ENCODE data around the gene PRKAG2. TPM values are rescaled to one million over a fixed set of nuclear protein-coding genes. Genes with fewer than 3 reads are reported as not detected.
A peak's percentile ranks its signal among the peaks of the same experiment; 100 is the strongest.
"Not testable (repeated sequence)": the region's sequence is repeated elsewhere in the genome, so short reads cannot be mapped to it uniquely, and the experiment has no call there.

The PRKAG2 gene
- polyA plus RNA-seq, 3 donors, result 29.2 to 59.8 (median 30.9) TPM

GRCh38 chr7:151843181-151843580, 33.7 kb downstream of the PRKAG2 start:
- no peak overlapping the region for H2AFZ ChIP-seq (ENCODE audit: insufficient read depth, low read depth, low read length, poor library complexity, severe bottlenecking)
- Mint-ChIP-seq H3K4me1 (peaks cover 65% of the 10 kb centered on the region), H3K36me3 (peaks cover 35 to 38% of the 10 kb centered on the region in 2 donors), H3K4me3 (no peak overlapping the region), H3K27ac (peak overlapping the region in 6 of 7 donors; percentile 94 to 99 (median 98)), H3K9me3 (peaks cover 0 to 2% (median 0%) of the 10 kb centered on the region in 7 donors), H3K27me3 (ENCODE audit: low read depth in 3 of 3) (no peaks in the 10 kb centered on the region)
- peaks cover 67 to 68% of the 10 kb centered on the region in 2 donors for H3K4me1 ChIP-seq (ENCODE audit: control insufficient read depth in 1 of 2, insufficient read depth in 2 of 2, low read length in 2 of 2)
- H3K36me3 ChIP-seq (replicated peaks in 1 of 2; ENCODE audit: control insufficient read depth in 1 of 2, insufficient read depth in 2 of 2, low read length in 2 of 2), result peaks cover 0 to 17% of the 10 kb centered on the region in 2 donors
- H3K27me3 ChIP-seq (ENCODE audit: control insufficient read depth in 2 of 2, insufficient read depth in 2 of 2, low read length in 2 of 2), result no peaks in the 10 kb centered on the region
- no peak overlapping the region for H3K4me2 ChIP-seq (replicated peaks; ENCODE audit: extremely low read depth, low read length, poor library complexity, severe bottlenecking)
- WGBS (ENCODE audit: insufficient coverage), result 54% methylated on average over 3 of the region's 5 CpGs
- no peak overlapping the region for H3K4me3 ChIP-seq (replicated peaks in 1 of 3; ENCODE audit: low read depth in 2 of 3, low read length in 3 of 3)
- DNase-seq, result no peak
- no peaks in the 10 kb centered on the region for H3K9me3 ChIP-seq (replicated peaks in 1 of 2; ENCODE audit: control insufficient read depth in 1 of 2, insufficient read depth in 1 of 2, low read length in 2 of 2)
- peaks cover 31% of the 10 kb centered on the region for H4K20me1 ChIP-seq (ENCODE audit: insufficient read depth, low read length)
- H3K27ac ChIP-seq (ENCODE audit: low read depth in 1 of 2, low read length in 2 of 2), result peak overlapping the region in 1 of 2 donors; percentile 94
- no peak for TF ChIP-seq CTCF (IDR thresholded peaks at IDR 0.05)
- peaks cover 72% of the 10 kb centered on the region for H3K79me2 ChIP-seq (ENCODE audit: insufficient read depth, low read length)
- no peak overlapping the region for H3K9ac ChIP-seq (ENCODE audit: insufficient read depth, low read length, poor library complexity, severe bottlenecking)
- intact Hi-C loops (cut with micrococcal nuclease), result no loop called here

GRCh38 chr7:151841395-151842051, 35.4 kb downstream of the PRKAG2 start:
- H3K9ac ChIP-seq (ENCODE audit: insufficient read depth, low read length, poor library complexity, severe bottlenecking); H3K27me3 ChIP-seq (ENCODE audit: control insufficient read depth in 2 of 2, insufficient read depth in 2 of 2, low read length in 2 of 2); H3K4me3 Mint-ChIP-seq; H3K27ac Mint-ChIP-seq; H3K9me3 Mint-ChIP-seq; H3K4me3 ChIP-seq (replicated peaks in 1 of 3; ENCODE audit: low read depth in 2 of 3, low read length in 3 of 3); H3K9me3 ChIP-seq (replicated peaks in 1 of 2; ENCODE audit: control insufficient read depth in 1 of 2, insufficient read depth in 1 of 2, low read length in 2 of 2); DNase-seq; intact Hi-C loops (cut with micrococcal nuclease); H3K36me3 ChIP-seq (replicated peaks in 1 of 2; ENCODE audit: control insufficient read depth in 1 of 2, insufficient read depth in 2 of 2, low read length in 2 of 2); H3K27ac ChIP-seq (ENCODE audit: low read depth in 1 of 2, low read length in 2 of 2); H3K27me3 Mint-ChIP-seq (ENCODE audit: low read depth in 3 of 3); H3K4me2 ChIP-seq (replicated peaks; ENCODE audit: extremely low read depth, low read length, poor library complexity, severe bottlenecking); H2AFZ ChIP-seq (ENCODE audit: insufficient read depth, low read depth, low read length, poor library complexity, severe bottlenecking): not testable (repeated sequence)
- Histone ChIP-seq H3K79me2 (ENCODE audit: insufficient read depth, low read length) (peaks cover 73% of the 10 kb centered on the region), H4K20me1 (ENCODE audit: insufficient read depth, low read length) (peaks cover 48% of the 10 kb centered on the region), H3K4me1 (ENCODE audit: control insufficient read depth in 1 of 2, insufficient read depth in 2 of 2, low read length in 2 of 2) (peaks cover 67 to 70% of the 10 kb centered on the region in 2 donors)
- Mint-ChIP-seq H3K36me3 (peaks cover 25 to 29% of the 10 kb centered on the region in 2 donors), H3K4me1 (peaks cover 70% of the 10 kb centered on the region)
- WGBS (ENCODE audit: insufficient coverage), result 100% methylated on average over 1 of the region's 1 CpG
